ENCODE measurements around the gene LAMTOR1. TPM values are rescaled to one million over a fixed set of nuclear protein-coding genes. Genes with fewer than 3 reads are reported as not detected.

LAMTOR1 gene
- total and polyA plus RNA-seq, 2 of the 8 experiments (the other 6 are each of a cell fraction or from before 2014, with no cell fraction given) = 82.1 to 160 TPM

DNA sequence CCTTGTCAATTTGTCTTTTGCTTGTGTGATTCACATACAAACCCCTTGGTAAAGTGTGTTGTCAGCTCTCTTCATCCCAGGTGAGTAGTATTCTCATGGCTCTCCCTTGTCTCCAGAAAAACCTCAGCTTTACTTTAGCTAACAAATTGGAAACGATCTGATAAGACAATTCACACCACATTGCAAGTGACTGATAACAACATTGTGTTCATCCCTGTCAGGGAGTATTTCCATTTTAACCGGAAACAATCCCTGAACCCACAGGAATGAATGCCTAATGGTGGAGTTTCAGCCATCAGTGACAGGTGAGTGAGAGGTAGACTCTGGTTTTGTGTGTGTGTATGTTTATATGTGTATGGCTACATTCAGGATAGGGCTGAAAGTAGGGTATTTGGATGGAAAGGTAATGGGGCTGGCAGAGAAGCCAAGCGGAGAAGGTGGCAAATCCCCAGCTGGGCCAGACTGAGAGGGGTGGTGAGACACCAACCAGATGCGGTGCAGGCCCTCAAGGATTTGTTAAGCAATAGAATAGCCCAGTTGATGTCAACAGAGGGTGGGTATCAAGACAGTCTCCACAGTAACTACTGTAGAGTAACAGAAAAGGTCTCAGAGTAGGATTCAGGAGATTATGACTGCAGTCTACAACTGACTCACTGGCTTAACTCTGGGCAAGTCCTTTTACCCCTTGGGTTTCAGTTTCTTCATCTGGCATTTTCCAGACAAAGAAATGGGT lies 14.9 kb downstream of the LAMTOR1 start:
- no peak overlapping the region for H2AK5ac ChIP-seq (ENCODE audit: low read depth, low read length)
- H3K4me2 ChIP-seq (ENCODE audit: insufficient read depth in 1 of 2, low read depth in 2 of 2, low read length in 2 of 2) = no peak overlapping the region
- no peak overlapping the region for H2BK20ac ChIP-seq (ENCODE audit: low read length)
- H3K27me3 ChIP-seq (replicated peaks in 1 of 4; ENCODE audit: control insufficient read depth in 3 of 4, extremely low read depth in 1 of 4, insufficient read depth in 3 of 4, low read length in 3 of 4) = no peaks in the 10 kb centered on the region
- no peaks in the 10 kb centered on the region for H3K23me2 ChIP-seq (ENCODE audit: low read depth, low read length)
- no peak overlapping the region for H3K14ac ChIP-seq (ENCODE audit: insufficient read length)
- H3K23ac ChIP-seq (ENCODE audit: insufficient read length) = no peak overlapping the region
- no peak overlapping the region for H3K18ac ChIP-seq (ENCODE audit: extremely low read depth, low read length)
- H2BK5ac ChIP-seq (ENCODE audit: low read depth, low read length) = no peak overlapping the region
- DNase-seq (ENCODE audit: low read depth in 1 of 2, low spot score in 2 of 2) = no peak
- no peak overlapping the region for H4K8ac ChIP-seq (ENCODE audit: extremely low read depth, insufficient read depth, low read length)
- H4K20me1 ChIP-seq (replicated peaks in 1 of 2; ENCODE audit: control insufficient read depth in 1 of 2, insufficient read depth in 2 of 2, low read length in 2 of 2) = no peaks in the 10 kb centered on the region
- H3K9ac ChIP-seq (replicated peaks in 1 of 4; ENCODE audit: extremely low read depth in 1 of 4, low read depth in 3 of 4, low read length in 3 of 4) = no peak overlapping the region
- H3K27ac ChIP-seq (ENCODE audit: low read depth, low read length) = no peak overlapping the region
- no peak overlapping the region for H3K56ac ChIP-seq (replicated peaks; ENCODE audit: insufficient read length, low read depth, low read length)
- H3K4me1 ChIP-seq (replicated peaks in 1 of 4; ENCODE audit: control insufficient read depth in 3 of 4, insufficient read depth in 4 of 4, low read length in 3 of 4) = peaks cover 0 to 3% (median 2%) of the 10 kb centered on the region in 4 experiments; a peak in 3 of 7 replicates
- ChIA-PET CTCF (ENCODE audit: partially characterized antibody) (interaction anchor here (0.7 kb wide), 1 partner anchor 15 kb away, joined by 3 read pairs; no protein-coding TSS in a partner anchor), POLR2A (ENCODE audit: partially characterized antibody) (interaction anchor here (1.2 to 8.4 kb wide), 3 partner anchors 9 to 16 kb away, joined by 3 to 144 read pairs (median 4); partner anchors contain the start of gene LAMTOR1)
- no peak overlapping the region for H2BK12ac ChIP-seq (ENCODE audit: low read depth, low read length)
- no peaks in the 10 kb centered on the region for H3K79me1 ChIP-seq (ENCODE audit: low read depth, low read length)
- H3K79me2 ChIP-seq (ENCODE audit: control insufficient read depth in 1 of 2, insufficient read depth in 2 of 2, low read length in 2 of 2) = no peaks in the 10 kb centered on the region
- no peak overlapping the region for H3K4ac ChIP-seq (replicated peaks; ENCODE audit: insufficient read length, low read depth, low read length)
- no peak overlapping the region for H2BK15ac ChIP-seq (ENCODE audit: low read length)
- H2BK120ac ChIP-seq (replicated peaks; ENCODE audit: low read depth, low read length) = no peak overlapping the region
- no peaks in the 10 kb centered on the region for H3K9me3 ChIP-seq (ENCODE audit: insufficient read depth in 2 of 2, low read depth in 1 of 2, low read length in 1 of 2)
- FAIRE-seq = no peak
- no peak overlapping the region for H2AFZ ChIP-seq (ENCODE audit: low read length)
- 88% methylated on average over 4 of the region's 4 CpGs; no CpG with 5 or more reads in 1 of the 2 experiments for WGBS, 2 experiments (ENCODE audit: extremely low coverage in 1 of 2, insufficient coverage in 1 of 2, insufficient read length in 1 of 2, insufficient replicate concordance in 2 of 2, low coverage in 1 of 2, low lambda C conversion rate in 2 of 2, missing lambda C conversion rate in 1 of 2)
- H4K5ac ChIP-seq (ENCODE audit: insufficient read length, low read depth, low read length) = no peak overlapping the region
- no peak overlapping the region for H4K91ac ChIP-seq (replicated peaks; ENCODE audit: insufficient read length, low read length)
- peaks cover 0 to 4% (median 0%) of the 10 kb centered on the region in 4 experiments; a peak in 2 of 8 replicates for H3K36me3 ChIP-seq (ENCODE audit: control insufficient read depth in 2 of 4, insufficient read depth in 4 of 4, low read length in 3 of 4)
- TF ChIP-seq SIX5 (IDR thresholded peaks at IDR 0.05; ENCODE audit: low read depth, low read length) (no peak), CBX8 (IDR thresholded peaks at IDR 0.05; ENCODE audit: borderline replicate concordance, low read depth, low read length) (no peak), MAFK (IDR thresholded peaks at IDR 0.05; ENCODE audit: low read depth, low read length) (no peak), SUZ12 (IDR thresholded peaks at IDR 0.05; ENCODE audit: low read length) (no peak), EZH2 (IDR thresholded peaks at IDR 0.05; ENCODE audit: low read depth, low read length, severe bottlenecking) (no peak), MAX (IDR thresholded peaks at IDR 0.05) (no peak), ASH2L (IDR thresholded peaks at IDR 0.05; ENCODE audit: low read length) (no peak), SRF (IDR thresholded peaks at IDR 0.05; ENCODE audit: low read depth, low read length) (no peak)
- no peak overlapping the region for H3K4me3 ChIP-seq (ENCODE audit: extremely low read depth in 1 of 4, insufficient read depth in 2 of 4, low read depth in 3 of 4, low read length in 4 of 4)
